ENCODE measurements around the gene CUL9.

Gene CUL9

DNA sequence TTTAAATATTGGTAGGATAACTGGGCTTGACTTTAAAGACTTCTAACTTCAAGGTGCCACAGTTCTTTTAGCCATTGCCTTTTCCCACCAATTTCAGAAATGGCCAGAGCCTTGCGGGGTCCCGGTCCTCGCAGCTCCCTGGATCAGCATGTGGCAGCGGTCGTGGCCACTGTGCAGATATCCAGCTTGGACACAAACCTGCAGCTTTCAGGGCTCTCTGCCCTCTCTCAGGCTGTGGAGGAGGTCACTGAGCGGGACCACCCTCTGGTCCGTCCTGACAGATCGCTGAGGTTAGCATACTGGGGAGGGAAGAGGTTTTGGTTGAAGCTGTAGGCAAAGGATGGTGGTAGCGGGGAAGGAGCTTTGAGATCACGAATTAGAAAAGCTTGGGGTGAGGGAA lies 6.4 kb downstream of the CUL9 start:
- Histone ChIP-seq H3K36me3 (ENCODE audit: control insufficient read depth, insufficient read depth, low read length) (no peaks in the 10 kb centered on the region), H3K9ac (ENCODE audit: low read length) (no peak overlapping the region), H3K27me3 (ENCODE audit: control insufficient read depth, insufficient read depth, low read length) (no peaks in the 10 kb centered on the region), H3K4me3 (ENCODE audit: low read length) (no peak overlapping the region), H3K9me3 (ENCODE audit: control insufficient read depth, low read length) (no peaks in the 10 kb centered on the region), H3K4me1 (ENCODE audit: control insufficient read depth, insufficient read depth, low read length) (no peaks in the 10 kb centered on the region)

DNA sequence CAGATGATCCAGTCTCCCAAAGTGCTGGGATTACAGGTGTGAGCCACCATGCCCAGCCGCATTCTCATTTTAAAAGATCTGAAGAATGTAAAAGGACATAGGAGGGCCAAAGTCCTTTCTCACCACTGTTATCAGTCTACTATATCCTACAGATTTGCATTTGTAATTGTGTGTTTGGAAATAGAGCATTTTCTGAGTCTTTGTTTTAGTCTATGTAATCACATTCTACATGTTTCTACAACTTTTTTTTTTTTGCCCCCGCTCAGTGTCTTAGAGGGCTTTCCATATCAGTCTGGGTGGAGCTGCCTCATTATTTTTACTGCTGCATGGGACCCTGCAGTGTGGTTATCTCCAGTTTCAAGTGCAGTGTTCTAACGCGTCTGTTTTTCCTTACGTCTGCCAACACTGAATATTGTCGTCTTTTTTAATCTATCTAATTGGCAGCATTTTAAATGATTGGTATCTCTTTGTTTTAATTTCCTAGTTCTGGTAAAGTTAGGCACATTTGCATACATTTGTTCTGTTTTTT lies 7.8 kb downstream of the CUL9 start:
- Histone ChIP-seq H3K9me3 (ENCODE audit: control insufficient read depth, low read length) (no peaks in the 10 kb centered on the region), H3K9ac (ENCODE audit: low read length) (no peak overlapping the region), H3K4me3 (ENCODE audit: low read length) (no peak overlapping the region), H3K4me1 (ENCODE audit: control insufficient read depth, insufficient read depth, low read length) (no peaks in the 10 kb centered on the region), H3K27me3 (ENCODE audit: control insufficient read depth, insufficient read depth, low read length) (no peaks in the 10 kb centered on the region), H3K36me3 (ENCODE audit: control insufficient read depth, insufficient read depth, low read length) (no peaks in the 10 kb centered on the region)

DNA sequence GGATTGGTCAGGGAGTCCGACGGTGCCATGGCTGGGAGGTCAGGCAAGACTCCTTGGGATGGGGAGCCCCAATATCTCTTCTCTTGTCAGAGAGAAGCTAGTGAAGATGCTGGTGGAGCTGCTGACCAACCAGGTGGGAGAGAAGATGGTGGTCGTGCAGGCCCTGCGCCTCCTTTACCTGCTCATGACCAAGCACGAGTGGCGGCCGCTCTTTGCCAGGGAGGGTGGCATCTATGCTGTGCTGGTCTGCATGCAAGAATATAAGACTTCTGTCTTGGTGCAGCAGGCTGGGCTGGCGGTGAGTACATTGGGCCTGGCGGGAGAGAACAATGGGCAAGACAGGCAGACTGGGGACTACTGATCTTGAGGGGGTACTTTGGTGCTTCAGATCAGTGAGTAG lies 10.9 kb downstream of the CUL9 start:
- H3K4me1 ChIP-seq (ENCODE audit: control insufficient read depth, insufficient read depth, low read length): no peaks in the 10 kb centered on the region
- H3K4me3 ChIP-seq (ENCODE audit: low read length): no peak overlapping the region
- H3K9me3 ChIP-seq (ENCODE audit: control insufficient read depth, low read length): no peaks in the 10 kb centered on the region
- no peaks in the 10 kb centered on the region for H3K36me3 ChIP-seq (ENCODE audit: control insufficient read depth, insufficient read depth, low read length)
- no peak overlapping the region for H3K9ac ChIP-seq (ENCODE audit: low read length)
- H3K27me3 ChIP-seq (ENCODE audit: control insufficient read depth, insufficient read depth, low read length): no peaks in the 10 kb centered on the region

DNA sequence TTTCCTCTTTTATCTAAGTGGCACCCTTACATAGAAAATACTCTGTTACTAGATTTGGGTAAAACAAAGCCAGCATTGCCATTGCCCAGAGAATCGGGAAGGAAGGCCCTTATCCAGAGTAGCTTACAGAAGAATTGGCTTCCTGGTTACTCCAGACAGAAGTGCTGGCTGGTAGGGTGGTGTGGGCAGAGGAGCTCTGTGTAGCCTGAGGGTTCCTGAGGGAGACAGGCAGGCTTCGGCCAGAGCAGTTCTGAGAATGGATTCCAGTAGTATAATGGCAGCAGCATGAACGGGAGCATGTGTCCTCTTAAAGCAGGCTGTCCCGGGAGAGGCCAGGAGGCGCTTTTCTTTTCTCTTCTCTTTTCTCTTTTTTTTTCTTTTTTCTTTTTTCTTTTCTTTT lies 11.9 kb downstream of the CUL9 start:
- H3K4me3 ChIP-seq (ENCODE audit: low read length): no peak overlapping the region
- H3K9ac ChIP-seq (ENCODE audit: low read length): no peak overlapping the region
- H3K36me3 ChIP-seq (ENCODE audit: control insufficient read depth, insufficient read depth, low read length): no peaks in the 10 kb centered on the region
- H3K9me3 ChIP-seq (ENCODE audit: control insufficient read depth, low read length): no peaks in the 10 kb centered on the region
- no peaks in the 10 kb centered on the region for H3K4me1 ChIP-seq (ENCODE audit: control insufficient read depth, insufficient read depth, low read length)
- no peaks in the 10 kb centered on the region for H3K27me3 ChIP-seq (ENCODE audit: control insufficient read depth, insufficient read depth, low read length)

DNA sequence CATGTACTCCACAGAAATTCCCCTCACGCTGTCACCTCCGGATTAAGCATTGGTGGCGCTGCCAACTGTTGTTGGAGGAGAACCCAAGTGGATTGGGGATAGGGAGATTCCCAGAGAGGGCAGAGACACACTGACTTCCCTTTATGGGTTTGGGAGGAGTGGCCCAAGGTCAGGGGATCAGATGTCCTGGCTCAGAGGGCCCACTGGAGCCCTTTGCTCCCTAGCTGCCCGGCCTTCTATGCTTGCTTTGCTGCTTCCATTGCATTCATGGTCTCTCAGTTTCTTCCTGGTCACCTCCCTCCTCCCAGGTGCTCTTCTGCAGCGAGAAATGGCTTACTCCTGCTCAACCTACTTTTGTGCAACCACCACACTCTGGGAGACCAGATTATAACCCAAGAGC lies 14.3 kb downstream of the CUL9 start:
- Histone ChIP-seq H3K36me3 (ENCODE audit: control insufficient read depth, insufficient read depth, low read length) (peaks cover 4% of the 10 kb centered on the region), H3K9ac (ENCODE audit: low read length) (no peak overlapping the region), H3K9me3 (ENCODE audit: control insufficient read depth, low read length) (no peaks in the 10 kb centered on the region), H3K4me1 (ENCODE audit: control insufficient read depth, insufficient read depth, low read length) (no peaks in the 10 kb centered on the region), H3K4me3 (ENCODE audit: low read length) (no peak overlapping the region), H3K27me3 (ENCODE audit: control insufficient read depth, insufficient read depth, low read length) (no peaks in the 10 kb centered on the region)

DNA sequence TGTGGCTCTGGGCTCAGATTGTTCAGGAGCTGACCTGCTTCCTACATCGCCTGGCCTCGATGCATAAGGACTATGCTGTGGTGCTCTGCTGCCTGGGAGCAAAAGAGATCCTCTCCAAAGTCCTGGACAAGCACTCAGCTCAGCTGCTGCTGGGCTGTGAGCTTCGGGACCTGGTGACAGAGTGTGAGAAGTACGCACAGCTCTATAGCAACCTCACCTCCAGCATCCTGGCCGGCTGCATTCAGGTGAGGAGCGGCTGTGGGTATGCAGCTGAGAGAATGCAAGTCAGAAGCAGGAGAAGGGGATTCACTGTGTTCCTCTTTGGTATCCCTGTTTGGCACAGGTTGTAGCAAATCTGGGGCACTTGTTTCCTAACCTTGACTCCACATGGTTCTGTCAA lies 17.9 kb downstream of the CUL9 start:
- Histone ChIP-seq H3K27me3 (ENCODE audit: control insufficient read depth, insufficient read depth, low read length) (no peaks in the 10 kb centered on the region), H3K9me3 (ENCODE audit: control insufficient read depth, low read length) (no peaks in the 10 kb centered on the region), H3K4me3 (ENCODE audit: low read length) (no peak overlapping the region), H3K4me1 (ENCODE audit: control insufficient read depth, insufficient read depth, low read length) (no peaks in the 10 kb centered on the region), H3K36me3 (ENCODE audit: control insufficient read depth, insufficient read depth, low read length) (peaks cover 4% of the 10 kb centered on the region), H3K9ac (ENCODE audit: low read length) (no peak overlapping the region)

DNA sequence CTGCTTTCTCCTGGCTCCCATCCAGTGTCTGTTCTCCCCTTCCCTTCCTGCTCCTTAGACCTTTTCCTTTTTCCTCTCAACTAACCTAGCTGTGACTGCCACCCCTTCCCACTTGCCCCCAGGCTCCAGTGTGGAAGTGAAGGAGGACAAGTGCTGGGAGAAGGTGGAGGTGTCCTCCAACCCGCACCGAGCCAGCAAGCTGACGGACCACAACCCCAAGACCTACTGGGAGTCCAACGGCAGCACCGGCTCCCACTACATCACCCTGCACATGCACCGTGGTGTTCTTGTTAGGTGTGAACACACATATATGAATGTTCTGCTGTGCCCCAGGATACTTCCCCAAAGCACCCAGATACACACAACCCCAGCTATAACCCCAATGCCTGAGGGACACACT lies 18.5 kb downstream of the CUL9 start:
- H3K9ac ChIP-seq (ENCODE audit: low read length): no peak overlapping the region
- no peak overlapping the region for H3K4me3 ChIP-seq (ENCODE audit: low read length)
- H3K4me1 ChIP-seq (ENCODE audit: control insufficient read depth, insufficient read depth, low read length): no peaks in the 10 kb centered on the region
- H3K36me3 ChIP-seq (ENCODE audit: control insufficient read depth, insufficient read depth, low read length): peaks cover 4% of the 10 kb centered on the region
- H3K9me3 ChIP-seq (ENCODE audit: control insufficient read depth, low read length): no peaks in the 10 kb centered on the region
- H3K27me3 ChIP-seq (ENCODE audit: control insufficient read depth, insufficient read depth, low read length): no peaks in the 10 kb centered on the region

DNA sequence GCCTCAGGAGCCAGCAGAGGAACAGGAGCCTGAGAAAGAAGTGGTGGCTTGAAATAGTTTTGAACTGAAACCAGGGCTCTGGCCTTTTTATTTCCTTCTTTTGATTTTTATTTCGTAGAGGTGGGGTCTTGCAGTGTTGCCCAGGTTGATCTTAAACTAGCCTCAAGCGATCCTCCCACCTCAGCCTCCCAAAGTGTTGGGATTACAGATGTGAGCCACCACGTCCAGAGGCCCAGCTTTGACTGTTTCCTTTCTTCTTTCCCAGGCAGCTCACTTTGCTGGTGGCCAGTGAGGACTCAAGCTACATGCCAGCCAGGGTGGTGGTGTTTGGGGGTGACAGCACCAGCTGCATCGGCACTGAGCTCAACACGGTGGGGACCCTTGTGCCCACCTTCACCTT lies 20.5 kb downstream of the CUL9 start:
- Histone ChIP-seq H3K4me1 (ENCODE audit: control insufficient read depth, insufficient read depth, low read length) (no peaks in the 10 kb centered on the region), H3K4me3 (ENCODE audit: low read length) (no peak overlapping the region), H3K9me3 (ENCODE audit: control insufficient read depth, low read length) (no peaks in the 10 kb centered on the region), H3K36me3 (ENCODE audit: control insufficient read depth, insufficient read depth, low read length) (peaks cover 4% of the 10 kb centered on the region), H3K27me3 (ENCODE audit: control insufficient read depth, insufficient read depth, low read length) (no peaks in the 10 kb centered on the region), H3K9ac (ENCODE audit: low read length) (no peak overlapping the region)

DNA sequence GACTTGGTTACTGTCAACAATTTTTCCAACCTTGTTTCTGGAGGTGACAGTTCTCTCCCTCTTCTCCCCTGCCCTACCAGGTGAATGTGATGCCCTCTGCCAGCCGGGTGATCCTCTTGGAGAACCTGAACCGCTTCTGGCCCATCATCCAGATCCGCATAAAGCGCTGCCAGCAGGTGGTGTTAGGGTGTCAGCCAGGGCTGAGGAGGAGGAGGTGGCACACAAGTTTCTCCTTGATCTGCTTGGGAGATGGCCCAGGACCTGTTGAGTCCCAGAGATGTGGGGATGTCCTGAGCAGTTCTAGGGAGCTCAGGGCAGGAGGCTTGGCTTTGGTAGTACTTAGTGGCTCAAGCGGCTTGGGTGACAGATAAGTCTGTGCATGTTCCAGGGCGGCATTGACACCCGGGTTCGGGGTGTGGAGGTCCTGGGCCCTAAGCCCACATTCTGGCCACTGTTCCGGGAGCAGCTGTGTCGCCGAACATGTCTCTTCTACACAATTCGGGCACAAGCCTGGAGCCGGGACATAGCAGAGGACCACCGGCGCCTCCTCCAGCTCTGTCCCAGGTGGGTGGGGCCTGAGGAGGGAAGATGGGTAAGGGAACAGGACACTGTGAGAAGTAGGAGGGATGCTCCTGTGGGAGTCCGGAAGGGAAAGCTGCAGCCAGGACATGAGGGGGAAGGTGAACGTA lies 21.2 kb downstream of the CUL9 start:
- Histone ChIP-seq H3K36me3 (ENCODE audit: control insufficient read depth, insufficient read depth, low read length) (peaks cover 4% of the 10 kb centered on the region), H3K9me3 (ENCODE audit: control insufficient read depth, low read length) (no peaks in the 10 kb centered on the region), H3K27me3 (ENCODE audit: control insufficient read depth, insufficient read depth, low read length) (no peaks in the 10 kb centered on the region), H3K4me3 (ENCODE audit: low read length) (no peak overlapping the region), H3K9ac (ENCODE audit: low read length) (no peak overlapping the region), H3K4me1 (ENCODE audit: control insufficient read depth, insufficient read depth, low read length) (no peaks in the 10 kb centered on the region)

DNA sequence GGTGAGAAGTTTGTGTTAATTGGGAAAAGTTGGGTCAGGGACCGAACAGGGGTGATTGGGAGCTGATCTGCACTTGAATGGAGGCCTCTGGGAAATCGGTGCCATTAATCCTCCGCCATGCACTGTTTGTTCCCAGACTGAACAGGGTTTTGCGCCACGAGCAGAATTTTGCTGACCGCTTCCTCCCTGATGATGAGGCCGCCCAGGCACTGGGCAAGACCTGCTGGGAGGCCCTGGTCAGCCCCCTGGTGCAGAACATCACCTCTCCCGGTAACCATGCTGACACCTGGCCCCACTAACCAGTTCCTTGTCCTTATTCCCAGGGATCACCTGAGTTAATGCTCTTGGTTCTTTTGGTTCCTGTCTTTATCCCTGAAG lies 21.7 kb downstream of the CUL9 start:
- peaks cover 4% of the 10 kb centered on the region for H3K36me3 ChIP-seq (ENCODE audit: control insufficient read depth, insufficient read depth, low read length)
- no peaks in the 10 kb centered on the region for H3K4me1 ChIP-seq (ENCODE audit: control insufficient read depth, insufficient read depth, low read length)
- no peaks in the 10 kb centered on the region for H3K27me3 ChIP-seq (ENCODE audit: control insufficient read depth, insufficient read depth, low read length)
- no peaks in the 10 kb centered on the region for H3K9me3 ChIP-seq (ENCODE audit: control insufficient read depth, low read length)
- H3K4me3 ChIP-seq (ENCODE audit: low read length): no peak overlapping the region
- H3K9ac ChIP-seq (ENCODE audit: low read length): no peak overlapping the region

DNA sequence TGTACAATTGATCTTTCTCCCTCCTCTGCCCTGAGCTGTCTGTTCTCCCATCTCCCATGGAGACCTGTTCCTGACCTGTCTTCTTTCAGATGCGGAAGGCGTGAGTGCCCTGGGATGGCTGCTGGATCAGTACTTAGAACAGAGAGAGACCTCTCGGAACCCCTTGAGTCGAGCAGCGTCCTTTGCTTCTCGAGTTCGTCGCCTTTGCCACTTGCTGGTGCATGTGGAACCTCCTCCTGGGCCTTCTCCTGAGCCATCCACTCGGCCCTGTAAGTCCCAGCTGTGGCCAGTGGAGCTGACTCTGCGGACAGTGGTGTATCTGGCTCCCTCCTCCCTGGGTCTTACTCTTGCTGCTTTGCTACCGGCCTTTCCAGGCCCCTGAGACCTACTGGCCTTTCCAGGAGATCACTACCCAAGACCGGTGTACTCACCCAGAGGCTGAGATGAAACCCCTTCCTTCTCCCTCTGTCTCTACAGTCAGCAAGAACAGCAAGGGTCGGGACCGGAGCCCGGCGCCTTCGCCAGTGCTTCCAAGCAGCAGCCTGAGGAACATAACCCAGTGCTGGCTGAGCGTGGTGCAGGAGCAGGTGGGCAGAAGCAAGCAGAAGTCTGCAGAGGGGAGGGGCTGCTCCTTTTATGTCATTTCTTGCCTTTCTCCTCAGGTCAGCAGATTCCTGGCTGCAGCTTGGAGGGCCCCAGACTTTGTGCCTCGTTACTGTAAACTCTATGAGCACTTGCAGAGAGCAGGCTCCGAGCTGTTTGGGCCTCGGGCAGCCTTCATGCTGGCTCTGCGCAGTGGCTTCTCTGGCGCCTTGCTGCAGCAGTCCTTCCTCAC lies 22.5 kb downstream of the CUL9 start:
- no peak overlapping the region for H3K9ac ChIP-seq (ENCODE audit: low read length)
- H3K4me1 ChIP-seq (ENCODE audit: control insufficient read depth, insufficient read depth, low read length): no peaks in the 10 kb centered on the region
- H3K36me3 ChIP-seq (ENCODE audit: control insufficient read depth, insufficient read depth, low read length): peaks cover 4% of the 10 kb centered on the region
- no peaks in the 10 kb centered on the region for H3K9me3 ChIP-seq (ENCODE audit: control insufficient read depth, low read length)
- no peaks in the 10 kb centered on the region for H3K27me3 ChIP-seq (ENCODE audit: control insufficient read depth, insufficient read depth, low read length)
- H3K4me3 ChIP-seq (ENCODE audit: low read length): no peak overlapping the region

DNA sequence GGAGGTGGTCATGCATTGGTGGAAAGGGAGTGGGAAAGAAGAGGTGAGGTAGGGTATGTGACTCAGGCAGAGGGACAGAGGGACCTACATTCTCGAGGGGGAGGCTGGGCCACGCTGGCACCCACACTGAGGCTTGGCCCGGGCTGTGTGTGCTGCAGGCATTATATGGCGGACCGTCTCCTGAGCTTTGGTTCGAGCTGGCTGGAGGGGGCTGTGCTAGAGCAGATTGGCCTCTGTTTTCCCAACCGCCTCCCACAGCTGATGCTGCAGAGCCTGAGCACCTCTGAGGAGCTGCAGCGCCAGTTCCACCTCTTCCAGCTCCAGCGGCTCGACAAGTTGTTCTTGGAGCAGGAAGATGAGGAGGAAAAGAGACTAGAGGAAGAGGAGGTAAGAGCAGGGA lies 23.9 kb downstream of the CUL9 start:
- no peaks in the 10 kb centered on the region for H3K27me3 ChIP-seq (ENCODE audit: control insufficient read depth, insufficient read depth, low read length)
- no peaks in the 10 kb centered on the region for H3K4me1 ChIP-seq (ENCODE audit: control insufficient read depth, insufficient read depth, low read length)
- no peaks in the 10 kb centered on the region for H3K9me3 ChIP-seq (ENCODE audit: control insufficient read depth, low read length)
- H3K36me3 ChIP-seq (ENCODE audit: control insufficient read depth, insufficient read depth, low read length): no peaks in the 10 kb centered on the region
- no peak overlapping the region for H3K4me3 ChIP-seq (ENCODE audit: low read length)
- H3K9ac ChIP-seq (ENCODE audit: low read length): no peak overlapping the region
